H1 (cell line): ENCODE data around the gene GCNT1. TPM values are rescaled to one million over a fixed set of nuclear protein-coding genes. Genes with fewer than 3 reads are reported as not detected.
"Not testable (repeated sequence)": the region's sequence is repeated elsewhere in the genome, so short reads cannot be mapped to it uniquely, and the experiment has no call there.

Source experiments
- CTCF ChIA-PET: fragments of 300-600 bp; sonication (Branson Sonifier 250); formaldehyde crosslinking; loops from one replicate; lab custom pipeline; 2021; ENCODE audit not compliant: partially characterized antibody; lab: Charles Lee
- POLR2A ChIA-PET: fragments of 300-600 bp; sonication (Branson Sonifier 250); formaldehyde crosslinking; loops from one replicate; lab custom pipeline; 2021; ENCODE audit warnings: inconsistent platforms; ENCODE audit not compliant: partially characterized antibody; lab: Charles Lee
- DNase-seq, 2 experiments: peaks; one replicate each; pipeline versions ENCODE4 v3.0.0 to v3.0.0-alpha.2; 2010 to 2022; ENCODE audit warnings: low spot score in 2 of 2, low read depth in 1 of 2, mixed read lengths in 1 of 2
- FAIRE-seq: peaks from 2 replicates; lab custom pipeline; 2011; peaks lifted over from hg19 to GRCh38; lab: Jason Lieb, UNC
- H2AFZ ChIP-seq: 2 replicates; pipeline ENCODE4 v1.8.1; 2012; ENCODE audit warnings: low read length, inconsistent platforms
- H2AK5ac ChIP-seq: 2 replicates; pipeline ENCODE4 v1.6.1; 2013; ENCODE audit warnings: low read depth, low read length
- H2BK120ac ChIP-seq: replicated peaks from 2 replicates; pipeline ENCODE3; 2013; ENCODE audit warnings: low read depth, low read length, inconsistent platforms
- H2BK12ac ChIP-seq: 2 replicates; pipeline ENCODE4 v1.6.1; 2013; ENCODE audit warnings: low read depth, low read length
- H2BK15ac ChIP-seq: 2 replicates; pipeline ENCODE4 v1.6.1; 2013; ENCODE audit warnings: low read length
- H2BK20ac ChIP-seq: 2 replicates; pipeline ENCODE4 v1.6.1; 2013; ENCODE audit warnings: low read length
- H2BK5ac ChIP-seq: 2 replicates; pipeline ENCODE4 v1.6.1; 2013; ENCODE audit warnings: low read depth, low read length
- H3K14ac ChIP-seq: 2 replicates; pipeline ENCODE4 v1.6.1; 2013; ENCODE audit warnings: inconsistent platforms; ENCODE audit not compliant: insufficient read length
- H3K18ac ChIP-seq: 2 replicates; pipeline ENCODE4 v1.6.1; 2013; ENCODE audit warnings: low read length; ENCODE audit errors: extremely low read depth
- H3K23ac ChIP-seq: 2 replicates; pipeline ENCODE4 v1.6.1; 2013; ENCODE audit warnings: inconsistent platforms; ENCODE audit not compliant: insufficient read length
- H3K23me2 ChIP-seq: 2 replicates; pipeline ENCODE4 v1.6.1; 2013; ENCODE audit warnings: low read depth, low read length
- H3K27ac ChIP-seq: 2 replicates; pipeline ENCODE4 v1.6.1; 2011; ENCODE audit warnings: low read depth, low read length, inconsistent platforms
- H3K27me3 ChIP-seq, 4 experiments: replicated peaks in 1 of 4; 1 replicate in 1 of 4; 2 replicates in 3 of 4; pipeline versions ENCODE4 v1.6.1 to v1.8.1; 2011 to 2013; ENCODE audit warnings: low read length in 3 of 4, mild to moderate bottlenecking in 3 of 4, inconsistent platforms in 2 of 4, mixed read lengths in 2 of 4, moderate library complexity in 1 of 4; ENCODE audit not compliant: control insufficient read depth in 3 of 4, insufficient read depth in 3 of 4; ENCODE audit errors: extremely low read depth in 1 of 4
- H3K36me3 ChIP-seq, 4 experiments: 2 replicates each; pipeline versions ENCODE4 v1.6.1 to v1.8.1; 2011 to 2013; ENCODE audit warnings: mild to moderate bottlenecking in 4 of 4, low read length in 3 of 4, moderate library complexity in 2 of 4, control low read depth in 1 of 4, inconsistent platforms in 1 of 4; ENCODE audit not compliant: insufficient read depth in 4 of 4, control insufficient read depth in 2 of 4
- H3K4ac ChIP-seq: replicated peaks from 2 replicates; pipeline ENCODE3; 2013; ENCODE audit warnings: low read length, low read depth, mixed read lengths, inconsistent platforms; ENCODE audit not compliant: insufficient read length
- H3K4me1 ChIP-seq, 4 experiments: replicated peaks in 1 of 4; 1 replicate in 1 of 4; 2 replicates in 3 of 4; pipeline versions ENCODE4 v1.6.1 to v1.8.1; 2011 to 2013; ENCODE audit warnings: low read length in 3 of 4, inconsistent platforms in 2 of 4, mixed read lengths in 1 of 4; ENCODE audit not compliant: insufficient read depth in 4 of 4, control insufficient read depth in 3 of 4
- H3K4me2 ChIP-seq, 2 experiments: 2 replicates each; pipeline versions ENCODE4 v1.6.1 to v1.8.1; 2011 to 2013; ENCODE audit warnings: low read depth in 2 of 2, low read length in 2 of 2, control low read depth in 1 of 2, inconsistent platforms in 1 of 2, mild to moderate bottlenecking in 1 of 2; ENCODE audit not compliant: insufficient read depth in 1 of 2
- H3K4me3 ChIP-seq, 4 experiments: fragments of 200-600, 300-600 bp in 1 of 4; sonication (generic), shearing (Covaris generic), sonication (Bioruptor Twin) in 1 of 4; 2 replicates each; pipeline versions ENCODE4 v1.5.1 to v1.8.1; 2011 to 2016; ENCODE audit warnings: low read length in 4 of 4, low read depth in 3 of 4, control low read depth in 2 of 4, inconsistent platforms in 2 of 4, mild to moderate bottlenecking in 2 of 4, mixed read lengths in 1 of 4, moderate library complexity in 1 of 4; ENCODE audit not compliant: insufficient read depth in 2 of 4; ENCODE audit errors: extremely low read depth in 1 of 4
- H3K56ac ChIP-seq: replicated peaks from 2 replicates; pipeline ENCODE3; 2013; ENCODE audit warnings: low read depth, mild to moderate bottlenecking, mixed read lengths, low read length, inconsistent platforms; ENCODE audit not compliant: insufficient read length
- H3K79me1 ChIP-seq: 2 replicates; pipeline ENCODE4 v1.6.1; 2013; ENCODE audit warnings: low read depth, low read length, control low read depth
- H3K79me2 ChIP-seq, 2 experiments: 2 replicates each; pipeline versions ENCODE4 v1.6.1 to v1.8.1; 2012 to 2013; ENCODE audit warnings: low read length in 2 of 2, mild to moderate bottlenecking in 2 of 2, inconsistent platforms in 1 of 2; ENCODE audit not compliant: insufficient read depth in 2 of 2, control insufficient read depth in 1 of 2
- H3K9ac ChIP-seq, 4 experiments: replicated peaks in 1 of 4; 1 replicate in 1 of 4; 2 replicates in 3 of 4; pipeline versions ENCODE4 v1.6.1 to v1.8.1; 2011 to 2013; ENCODE audit warnings: low read depth in 3 of 4, low read length in 3 of 4, control low read depth in 2 of 4, mild to moderate bottlenecking in 2 of 4, moderate library complexity in 2 of 4, inconsistent platforms in 1 of 4; ENCODE audit errors: extremely low read depth in 1 of 4
- H3K9me3 ChIP-seq, 2 experiments: 2 replicates each; pipeline versions ENCODE4 v1.6.1 to v1.8.1; 2012 to 2013; ENCODE audit warnings: mild to moderate bottlenecking in 2 of 2, moderate library complexity in 2 of 2, control low read depth in 1 of 2, inconsistent platforms in 1 of 2, low read depth in 1 of 2, low read length in 1 of 2, mixed read lengths in 1 of 2; ENCODE audit not compliant: insufficient read depth in 2 of 2
- H4K20me1 ChIP-seq, 2 experiments: replicated peaks in 1 of 2; 2 replicates each; pipeline versions ENCODE3 to v1.8.1; 2011 to 2013; ENCODE audit warnings: inconsistent platforms in 2 of 2, low read length in 2 of 2, mild to moderate bottlenecking in 1 of 2; ENCODE audit not compliant: insufficient read depth in 2 of 2, control insufficient read depth in 1 of 2
- H4K5ac ChIP-seq: 2 replicates; pipeline ENCODE4 v1.6.1; 2013; ENCODE audit warnings: low read length, low read depth, mixed read lengths, inconsistent platforms; ENCODE audit not compliant: insufficient read length
- H4K8ac ChIP-seq: 2 replicates; pipeline ENCODE4 v1.8.0; 2013; ENCODE audit warnings: mild to moderate bottlenecking, moderate library complexity, low read length, inconsistent platforms; ENCODE audit not compliant: insufficient read depth; ENCODE audit errors: extremely low read depth
- H4K91ac ChIP-seq: replicated peaks from 2 replicates; pipeline ENCODE3; 2013; ENCODE audit warnings: low read length, mixed read lengths, inconsistent platforms; ENCODE audit not compliant: insufficient read length
- CHD1 ChIP-seq: IDR thresholded peaks from 2 replicates; pipeline ENCODE4 v1.6.1; 2012; ENCODE audit warnings: low read depth, low read length, improper control_type of control experiment
- CTCF ChIP-seq, 3 experiments: IDR thresholded peaks; 1 replicate in 2 of 3; 2 replicates in 1 of 3; pipeline versions ENCODE4 v1.5.1 to v1.6.1; 2011; ENCODE audit warnings: low read length in 3 of 3, mild to moderate bottlenecking in 3 of 3, inconsistent platforms in 2 of 3, low read depth in 1 of 3, moderate library complexity in 1 of 3; ENCODE audit not compliant: insufficient read depth in 1 of 3; ENCODE audit errors: control extremely low read depth in 1 of 3
- TEAD4 ChIP-seq: IDR thresholded peaks from 2 replicates; pipeline ENCODE4 v1.6.1; 2012; ENCODE audit warnings: low read depth, low read length, inconsistent platforms, mixed read lengths
- WGBS, 2 experiments: shearing (Covaris generic) in 1 of 2; methylation state at CpG; one replicate each; pipeline versions ENCODE4 v1.1.6 to v1.1.7; 2013 to 2015; ENCODE audit warnings: low lambda C conversion rate in 2 of 2, mixed read lengths in 2 of 2, inconsistent platforms in 1 of 2, low coverage in 1 of 2, missing lambda C conversion rate in 1 of 2; ENCODE audit not compliant: insufficient replicate concordance in 2 of 2, insufficient coverage in 1 of 2, insufficient read length in 1 of 2; ENCODE audit errors: extremely low coverage in 1 of 2, missing lambda C conversion rate in 1 of 2; 5-methylcytosine and 5-hydroxymethylcytosine counted together
- polyA plus RNA-seq, 7 experiments: library from polyadenylated mRNA; depleted of rRNA in 3 of 7; stranded (reverse) in 5 of 7; unstranded in 2 of 7; fragments of >200 nt in 5 of 7; fragments of 200-250 nt in 2 of 7; gene quantifications; 1 replicate in 5 of 7; 2 replicates in 1 of 7; 4 replicates in 1 of 7; pipeline versions ENCODE4 v1.2.1 to v1.2.3, GENCODE V29; 2011 to 2013; ENCODE audit warnings: missing spikeins in 2 of 7, mixed read lengths in 2 of 7
- total RNA-seq: library from RNA; stranded (reverse); fragmentation: NEBNext Ultra II Directional; extraction: Animal tissue kit (Norgen Biotek cat#: 25700); gene quantifications from 2 replicates; pipeline ENCODE4 v1.2.1, GENCODE V29; 2021

The GCNT1 gene
- total and polyA plus RNA-seq, 2 of the 8 experiments (the other 6 are each of a cell fraction or from before 2014, with no cell fraction given), result 13.0 to 16.5 TPM

GRCh38 chr9:76475686-76476085 lies 16.7 kb downstream of the GCNT1 start (continued):
- TF ChIP-seq CTCF (IDR thresholded peaks at IDR 0.05; ENCODE audit: control extremely low read depth in 1 of 3, insufficient read depth in 1 of 3, low read depth in 1 of 3, low read length in 3 of 3), result no peak
- no peak for TF ChIP-seq CHD1
- TF ChIP-seq TEAD4, result no peak

GRCh38 chr9:76477818-76478217 lies 18.8 kb downstream of the GCNT1 start:
- H3K4ac ChIP-seq, H3K79me1 ChIP-seq, H3K4me2 ChIP-seq, FAIRE-seq, H3K27me3 ChIP-seq, H2BK5ac ChIP-seq, H2BK15ac ChIP-seq, H3K9ac ChIP-seq, H4K5ac ChIP-seq, H3K23me2 ChIP-seq, DNase-seq, H3K36me3 ChIP-seq, H2BK20ac ChIP-seq, H3K27ac ChIP-seq, H3K56ac ChIP-seq, H2AFZ ChIP-seq, H2BK120ac ChIP-seq, H3K23ac ChIP-seq, H4K20me1 ChIP-seq, H3K4me3 ChIP-seq, POLR2A ChIA-PET, H4K91ac ChIP-seq, H4K8ac ChIP-seq, H2AK5ac ChIP-seq, H3K14ac ChIP-seq, H2BK12ac ChIP-seq, H3K18ac ChIP-seq, CTCF ChIA-PET, H3K4me1 ChIP-seq: not testable (repeated sequence)
- Histone ChIP-seq H3K79me2 (peaks cover 0 to 12% of the 10 kb centered on the region in 2 experiments; a peak in 2 of 4 replicates), H3K9me3 (peaks cover 0 to 10% of the 10 kb centered on the region in 2 experiments; a peak in 1 of 4 replicates)
- 79% methylated on average over 7 of the region's 7 CpGs; no CpG with 5 or more reads in 1 of the 2 experiments for WGBS, 2 experiments
